HUES64 (cell line): ENCODE measurements around the gene RNASE9.
"Not testable (repeated sequence)": the region's sequence is repeated elsewhere in the genome, so short reads cannot be mapped to it uniquely, and the experiment has no call there.

Experiments
- H3K27ac ChIP-seq: 2 replicates; pipeline ENCODE4 v1.7.0; 2013; ENCODE audit warnings: low read depth, low read length, inconsistent platforms
- H3K27me3 ChIP-seq: 2 replicates; pipeline ENCODE4 v1.6.1; 2013; ENCODE audit warnings: mild to moderate bottlenecking, low read length; ENCODE audit not compliant: insufficient read depth
- H3K36me3 ChIP-seq: 2 replicates; pipeline ENCODE4 v1.6.1; 2013; ENCODE audit warnings: mild to moderate bottlenecking, low read length; ENCODE audit not compliant: insufficient read depth
- H3K4me1 ChIP-seq: 2 replicates; pipeline ENCODE4 v1.6.1; 2013; ENCODE audit warnings: mild to moderate bottlenecking, low read length, moderate library complexity; ENCODE audit not compliant: insufficient read depth
- H3K4me3 ChIP-seq: 2 replicates; pipeline ENCODE4 v1.5.1; 2013; ENCODE audit warnings: mild to moderate bottlenecking, low read length, moderate library complexity
- H3K9ac ChIP-seq: 2 replicates; pipeline ENCODE4 v1.6.1; 2013; ENCODE audit warnings: mild to moderate bottlenecking, low read depth, low read length
- H3K9me3 ChIP-seq: 2 replicates; pipeline ENCODE4 v1.6.1; 2013; ENCODE audit warnings: low read depth, low read length; ENCODE audit not compliant: insufficient read depth
- WGBS: fragments of 150-250, 120-280 bp; methylation state at CpG from one replicate; pipeline ENCODE4 v1.1.7; 2013; ENCODE audit warnings: missing lambda C conversion rate; 5-methylcytosine and 5-hydroxymethylcytosine counted together

RNASE9 gene

DNA sequence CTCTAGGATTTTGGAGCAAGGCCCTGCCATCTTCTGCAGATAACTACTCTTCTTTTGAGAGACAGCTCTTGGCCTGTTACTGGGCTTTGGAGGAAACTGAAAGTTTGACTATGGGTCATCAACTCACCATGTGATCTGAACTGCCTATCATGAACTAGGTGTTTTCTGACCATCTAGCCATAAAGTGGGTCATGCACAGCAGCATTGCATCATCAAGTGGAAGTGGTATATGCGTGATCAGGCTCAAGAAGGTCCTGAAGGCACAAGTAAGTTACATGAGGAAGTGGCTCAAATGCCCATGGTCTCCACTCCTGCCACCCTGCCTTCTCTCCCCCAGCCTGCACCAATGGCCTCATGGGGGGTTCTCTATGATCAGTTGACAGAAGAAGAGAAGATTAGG is 9.9 kb upstream of the RNASE9 start:
- peaks cover 18% of the 10 kb centered on the region for H3K9me3 ChIP-seq
- WGBS = 92% methylated on average over 1 of the region's 1 CpG
- H3K4me3 ChIP-seq, H3K9ac ChIP-seq, H3K36me3 ChIP-seq, H3K4me1 ChIP-seq, H3K27me3 ChIP-seq, H3K27ac ChIP-seq: not testable (repeated sequence)

DNA sequence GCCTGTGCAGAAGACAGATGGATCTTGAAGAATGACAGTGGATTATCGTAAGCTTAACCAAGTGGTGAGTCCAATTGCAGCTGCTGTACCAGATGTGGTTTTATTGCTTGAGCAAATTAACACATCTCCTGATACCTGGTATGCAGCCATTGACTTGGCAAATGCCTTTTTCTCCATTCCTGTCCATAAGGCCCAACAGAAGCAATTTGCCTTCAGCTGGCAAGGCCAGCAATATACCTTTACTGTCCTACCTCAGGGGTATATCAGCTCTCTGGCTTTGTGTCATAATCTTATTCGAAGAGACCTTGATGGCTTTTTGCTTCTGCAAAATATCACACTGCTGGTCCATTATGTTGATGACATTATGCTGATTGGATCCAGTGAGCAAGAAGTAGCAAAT is 9.0 kb upstream of the RNASE9 start:
- H3K36me3 ChIP-seq, H3K9ac ChIP-seq, H3K4me1 ChIP-seq, H3K27ac ChIP-seq, H3K27me3 ChIP-seq, H3K4me3 ChIP-seq: not testable (repeated sequence)
- H3K9me3 ChIP-seq = peaks cover 18% of the 10 kb centered on the region
- 93% methylated on average over 2 of the region's 2 CpGs for WGBS

DNA sequence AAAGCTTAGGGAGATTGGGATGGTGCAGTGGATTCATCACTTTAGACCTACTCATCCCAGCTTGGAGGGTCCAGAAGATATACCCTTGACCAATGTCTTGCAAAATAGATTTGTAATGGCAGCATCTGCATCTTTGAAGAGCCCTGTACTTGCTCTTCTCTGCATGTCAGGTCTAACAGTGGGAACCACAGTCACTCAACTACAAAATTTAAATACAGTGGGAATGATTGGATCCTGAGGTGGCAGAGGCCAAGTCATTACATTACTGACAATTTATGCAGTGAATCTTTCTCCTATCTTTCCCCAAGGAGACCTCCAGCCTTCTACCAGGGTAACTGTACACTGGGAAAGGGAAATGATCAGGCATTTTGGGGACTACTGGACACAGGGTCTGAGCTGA is 8.2 kb upstream of the RNASE9 start:
- H3K27me3 ChIP-seq = no peaks in the 10 kb centered on the region
- no peak overlapping the region for H3K9ac ChIP-seq
- no peaks in the 10 kb centered on the region for H3K36me3 ChIP-seq
- H3K27ac ChIP-seq = no peak overlapping the region
- peaks cover 18% of the 10 kb centered on the region for H3K9me3 ChIP-seq
- peaks cover 16% of the 10 kb centered on the region; the same call in 1 of the 2 replicates for H3K4me1 ChIP-seq
- no peak overlapping the region for H3K4me3 ChIP-seq

DNA sequence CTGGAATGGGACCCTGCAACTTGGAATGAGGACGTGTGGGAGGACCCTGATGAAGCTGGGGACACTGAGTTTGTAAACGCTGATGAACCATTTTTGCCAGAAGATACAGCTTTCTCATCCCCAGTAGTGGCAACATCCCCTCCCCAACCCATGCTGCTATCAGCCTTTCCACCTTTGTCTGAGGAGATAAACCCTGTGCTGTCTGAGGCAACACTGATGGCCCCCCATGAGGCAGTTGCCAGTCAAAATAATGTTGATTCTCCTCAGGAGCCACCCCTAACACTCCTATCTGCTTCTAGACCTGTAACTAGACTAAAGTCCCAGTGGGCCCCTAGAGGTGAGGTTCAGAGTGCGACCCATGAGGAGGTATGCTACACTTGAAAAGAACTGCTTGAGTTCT is 7.5 kb upstream of the RNASE9 start:
- H3K27ac ChIP-seq = no peak overlapping the region
- H3K4me3 ChIP-seq = no peak overlapping the region
- peaks cover 18% of the 10 kb centered on the region for H3K9me3 ChIP-seq
- H3K9ac ChIP-seq = no peak overlapping the region
- no peaks in the 10 kb centered on the region for H3K36me3 ChIP-seq
- 96% methylated on average over 3 of the region's 3 CpGs for WGBS
- no peaks in the 10 kb centered on the region for H3K27me3 ChIP-seq
- H3K4me1 ChIP-seq = peaks cover 16% of the 10 kb centered on the region; the same call in 1 of the 2 replicates

DNA sequence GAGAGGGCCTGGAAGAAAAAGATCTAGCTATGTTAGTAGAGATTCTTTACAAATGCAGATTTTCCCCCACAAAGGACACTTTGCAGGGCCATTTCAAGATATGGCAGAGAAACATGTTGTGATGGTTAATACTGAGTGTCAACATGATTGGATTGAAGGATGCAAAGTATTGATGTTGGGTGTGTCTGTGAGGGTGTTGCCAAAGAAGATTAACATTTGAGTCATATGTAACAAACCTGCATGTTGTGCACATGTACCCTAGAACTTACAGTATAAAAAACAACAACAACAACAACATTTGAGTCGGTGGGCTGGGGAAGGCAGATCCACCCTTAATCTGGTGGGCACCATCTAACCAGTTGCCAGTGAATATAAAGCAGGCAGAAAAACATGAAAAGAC is 6.4 kb upstream of the RNASE9 start:
- H3K27ac ChIP-seq = not testable (repeated sequence)
- H3K9me3 ChIP-seq = peaks cover 18% of the 10 kb centered on the region
- WGBS = 96% methylated on average over 1 of the region's 1 CpG

DNA sequence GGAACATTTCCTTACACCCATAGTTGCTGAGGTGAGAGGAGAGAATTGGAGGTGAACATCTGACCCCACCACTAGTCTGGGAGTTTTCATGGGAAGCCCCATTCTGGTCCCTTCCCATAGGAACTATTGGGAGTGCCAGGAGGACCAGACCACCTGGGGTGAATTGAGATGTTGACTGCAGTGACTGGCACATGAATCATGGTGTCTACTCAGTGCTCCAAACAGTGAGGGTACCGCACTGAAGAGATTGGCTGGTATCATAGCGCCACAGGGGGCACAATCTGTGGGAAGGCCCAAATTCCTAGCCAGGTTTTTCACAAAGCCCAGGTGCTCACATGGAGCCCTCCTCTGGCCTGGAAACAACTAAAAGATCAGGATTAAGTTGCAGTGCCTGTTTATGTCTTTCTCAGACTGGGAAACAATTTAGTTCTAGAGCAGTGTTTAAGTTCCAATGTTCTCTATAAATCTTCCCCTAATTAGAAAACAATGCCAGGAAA is 3.7 kb upstream of the RNASE9 start:
- no peak overlapping the region for H3K27ac ChIP-seq
- H3K4me1 ChIP-seq = peaks cover 31% of the 10 kb centered on the region
- no peaks in the 10 kb centered on the region for H3K27me3 ChIP-seq
- H3K36me3 ChIP-seq = no peaks in the 10 kb centered on the region
- no peak overlapping the region for H3K9ac ChIP-seq
- peaks cover 16% of the 10 kb centered on the region for H3K9me3 ChIP-seq
- H3K4me3 ChIP-seq = no peak overlapping the region
- 87% methylated on average over 2 of the region's 2 CpGs for WGBS

More for the DNA sequence above, 6.4 kb upstream of the RNASE9 start:
- H3K36me3 ChIP-seq, H3K9ac ChIP-seq, H3K4me3 ChIP-seq, H3K27me3 ChIP-seq: not testable (repeated sequence)
- peaks cover 16% of the 10 kb centered on the region; the same call in 1 of the 2 replicates for H3K4me1 ChIP-seq

DNA sequence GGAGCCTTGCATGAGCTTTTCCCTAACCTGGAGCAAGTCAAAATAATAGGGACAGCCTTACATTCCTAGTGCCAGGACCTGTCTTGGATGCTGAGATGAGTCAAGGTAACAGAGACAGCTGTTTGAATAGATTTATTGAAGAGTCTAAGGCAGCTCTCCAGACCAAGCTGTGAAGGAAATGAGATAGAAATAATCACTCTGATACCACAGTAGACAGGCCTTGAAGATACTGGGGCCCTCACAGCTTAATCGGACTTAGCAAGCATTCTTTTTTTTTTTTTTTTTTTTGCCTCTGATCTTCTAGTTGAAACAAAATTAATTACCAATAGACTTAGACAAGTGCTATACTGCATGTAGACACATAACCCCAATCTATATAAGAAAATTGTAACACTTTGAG is 3.1 kb upstream of the RNASE9 start:
- 100% methylated on average over 1 of the region's 1 CpG for WGBS
- H3K27me3 ChIP-seq = no peaks in the 10 kb centered on the region

DNA sequence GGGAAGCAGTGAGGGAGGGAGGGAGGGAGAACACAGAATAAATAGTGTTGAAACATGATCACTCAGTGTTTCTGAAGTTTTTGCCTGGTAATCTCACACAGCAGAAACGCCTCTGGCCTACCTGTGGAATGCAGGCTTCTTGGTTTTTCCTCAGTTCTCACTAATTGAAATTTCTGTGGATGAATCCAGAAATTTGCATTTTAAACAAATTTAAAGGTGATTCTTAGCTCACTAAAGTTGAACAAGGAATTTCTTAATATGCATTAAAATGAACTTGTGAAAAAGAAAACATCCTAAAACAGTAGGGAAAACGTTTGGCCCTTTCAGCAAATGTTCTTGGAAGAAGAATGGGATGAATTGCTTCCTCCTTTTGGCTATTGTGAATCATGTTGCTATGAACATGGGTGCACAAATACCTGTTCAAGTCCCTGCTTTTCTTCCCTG is 1.4 kb downstream of the RNASE9 start:
- Histone ChIP-seq H3K9me3 (no peaks in the 10 kb centered on the region), H3K36me3 (no peaks in the 10 kb centered on the region), H3K27ac (peak overlapping the region; percentile 93), H3K4me1 (peaks cover 38% of the 10 kb centered on the region), H3K4me3 (peak overlapping the region; percentile 22; the same call in 1 of the 2 replicates), H3K27me3 (no peaks in the 10 kb centered on the region), H3K9ac (0 out of 2 replicates have a peak overlapping the region, but pooled peaks have one; percentile 45)
- 2% methylated on average over 2 of the region's 2 CpGs for WGBS

More for the DNA sequence above, 3.1 kb upstream of the RNASE9 start:
- Histone ChIP-seq H3K27ac (no peak overlapping the region), H3K36me3 (no peaks in the 10 kb centered on the region), H3K4me3 (no peak overlapping the region), H3K9ac (no peak overlapping the region), H3K9me3 (peaks cover 10% of the 10 kb centered on the region), H3K4me1 (peaks cover 36% of the 10 kb centered on the region)

DNA sequence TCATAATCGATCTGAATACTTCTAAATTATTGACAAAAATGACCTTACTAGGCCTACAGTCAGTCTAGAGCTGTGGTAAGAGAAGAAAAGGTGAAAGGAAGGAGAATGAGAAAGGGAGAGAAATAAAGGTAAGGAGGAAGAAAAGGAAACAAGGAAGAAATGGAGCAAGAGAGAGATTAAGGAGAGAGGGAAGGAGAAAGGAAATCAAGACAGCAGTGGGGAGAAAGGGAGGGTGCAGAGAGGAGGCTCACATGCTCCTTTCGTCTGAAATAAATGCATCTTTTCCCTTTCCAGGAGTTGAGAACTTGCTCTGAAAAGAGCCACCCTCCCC is 3.7 kb downstream of the RNASE9 start:
- H3K9ac ChIP-seq = no peak overlapping the region
- H3K4me3 ChIP-seq = no peak overlapping the region
- no peaks in the 10 kb centered on the region for H3K9me3 ChIP-seq
- H3K27me3 ChIP-seq = no peaks in the 10 kb centered on the region
- H3K27ac ChIP-seq = no peak overlapping the region
- peaks cover 37% of the 10 kb centered on the region for H3K4me1 ChIP-seq
- no peaks in the 10 kb centered on the region for H3K36me3 ChIP-seq
- 76% methylated on average over 2 of the region's 2 CpGs for WGBS

DNA sequence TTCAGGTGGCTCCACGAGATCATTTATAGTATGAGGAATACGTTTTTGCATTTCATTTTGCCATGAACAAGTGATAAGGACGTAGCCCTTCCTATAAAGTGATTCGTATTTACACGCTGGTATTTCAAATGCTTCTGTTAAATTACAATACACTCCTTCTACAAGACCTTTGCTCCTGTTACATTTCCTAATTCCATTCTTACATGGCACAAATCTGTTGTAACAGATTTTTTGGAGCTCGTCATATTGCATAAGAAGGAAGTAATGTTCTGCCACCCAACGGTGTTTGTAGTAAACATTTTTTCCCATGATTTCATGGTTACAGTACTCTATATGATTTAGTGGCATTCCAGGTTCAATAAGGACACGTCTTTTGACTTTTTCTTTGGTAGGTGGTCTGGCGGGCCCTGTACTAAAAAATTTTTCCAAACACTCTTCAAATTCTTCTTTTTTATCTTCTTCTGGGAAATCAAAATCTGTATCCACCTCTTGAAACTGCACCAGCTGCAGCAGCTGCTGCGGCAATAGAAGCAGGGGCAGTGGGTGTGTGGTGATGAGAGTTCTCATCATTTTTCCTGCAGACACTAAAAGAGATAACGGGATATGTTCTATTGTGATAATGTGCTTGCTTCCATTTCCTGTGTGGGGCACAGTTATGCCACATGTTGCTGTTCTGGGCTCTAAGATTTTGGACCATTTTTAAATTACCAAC is 4.2 kb downstream of the RNASE9 start:
- Histone ChIP-seq H3K27me3 (no peaks in the 10 kb centered on the region), H3K27ac (no peak overlapping the region), H3K4me3 (no peak overlapping the region), H3K36me3 (no peaks in the 10 kb centered on the region), H3K9me3 (no peaks in the 10 kb centered on the region), H3K9ac (no peak overlapping the region), H3K4me1 (peaks cover 37% of the 10 kb centered on the region)
- 92% methylated on average over 11 of the region's 11 CpGs for WGBS

DNA sequence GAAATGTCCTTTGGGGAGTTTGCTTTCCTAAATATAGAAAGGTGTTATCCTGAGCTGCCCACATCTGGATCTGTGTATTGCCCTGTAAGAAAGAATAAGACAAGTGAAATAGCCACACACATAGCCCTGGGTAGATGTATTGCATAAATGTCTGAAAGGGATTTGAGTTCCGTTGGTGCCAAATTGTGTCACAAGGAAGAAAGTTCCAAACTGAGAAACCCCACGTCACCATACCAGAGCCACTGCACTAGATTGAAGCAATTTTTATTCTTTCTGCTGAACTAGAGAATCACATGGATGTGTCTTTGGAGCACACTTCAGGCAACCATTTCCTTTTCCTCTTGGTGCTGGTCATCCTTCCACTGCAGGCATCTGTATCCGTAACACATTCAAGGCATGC is 5.0 kb downstream of the RNASE9 start:
- Histone ChIP-seq H3K9ac (no peak overlapping the region), H3K27ac (no peak overlapping the region), H3K9me3 (no peaks in the 10 kb centered on the region), H3K4me3 (no peak overlapping the region), H3K36me3 (no peaks in the 10 kb centered on the region), H3K27me3 (no peaks in the 10 kb centered on the region), H3K4me1 (peaks cover 33% of the 10 kb centered on the region)
- 87% methylated on average over 3 of the region's 3 CpGs for WGBS

DNA sequence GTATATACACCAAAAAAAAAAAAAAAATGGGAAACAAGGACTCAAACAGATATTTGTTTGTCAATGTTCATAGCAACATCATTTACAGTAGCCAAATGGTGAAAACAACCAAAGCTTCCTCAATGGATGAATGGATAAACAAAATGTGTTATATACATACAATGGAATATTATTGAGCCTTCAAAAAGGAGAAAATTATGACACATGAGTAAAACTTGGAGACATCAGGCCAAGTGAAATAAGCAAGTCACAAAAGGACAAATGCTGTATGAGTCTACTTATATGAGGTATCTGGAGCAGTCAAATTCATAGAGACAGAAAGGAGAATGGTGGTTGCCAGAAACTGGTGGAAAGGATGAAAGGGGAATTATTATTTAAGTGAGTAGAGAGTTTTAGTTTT is 7.8 kb downstream of the RNASE9 start:
- Histone ChIP-seq H3K9me3 (no peaks in the 10 kb centered on the region), H3K27me3 (no peaks in the 10 kb centered on the region), H3K27ac (no peak overlapping the region), H3K4me1 (peaks cover 9% of the 10 kb centered on the region; the same call in 1 of the 2 replicates), H3K4me3 (no peak overlapping the region), H3K9ac (no peak overlapping the region), H3K36me3 (no peaks in the 10 kb centered on the region)
